H1 (cell line): ENCODE data around the gene HYAL4. TPM values are rescaled to one million over a fixed set of nuclear protein-coding genes. Genes with fewer than 3 reads are reported as not detected.

Source experiments
- CTCF ChIA-PET: fragments of 300-600 bp; sonication (Branson Sonifier 250); formaldehyde crosslinking; loops from one replicate; lab custom pipeline; 2021; ENCODE audit not compliant: partially characterized antibody; lab: Charles Lee
- POLR2A ChIA-PET: fragments of 300-600 bp; sonication (Branson Sonifier 250); formaldehyde crosslinking; loops from one replicate; lab custom pipeline; 2021; ENCODE audit warnings: inconsistent platforms; ENCODE audit not compliant: partially characterized antibody; lab: Charles Lee
- DNase-seq, 2 experiments: peaks; one replicate each; pipeline versions ENCODE4 v3.0.0 to v3.0.0-alpha.2; 2010 to 2022; ENCODE audit warnings: low spot score in 2 of 2, low read depth in 1 of 2, mixed read lengths in 1 of 2
- FAIRE-seq: peaks from 2 replicates; lab custom pipeline; 2011; peaks lifted over from hg19 to GRCh38; lab: Jason Lieb, UNC
- H2AFZ ChIP-seq: 2 replicates; pipeline ENCODE4 v1.8.1; 2012; ENCODE audit warnings: low read length, inconsistent platforms
- H2AK5ac ChIP-seq: 2 replicates; pipeline ENCODE4 v1.6.1; 2013; ENCODE audit warnings: low read depth, low read length
- H2BK120ac ChIP-seq: replicated peaks from 2 replicates; pipeline ENCODE3; 2013; ENCODE audit warnings: low read depth, low read length, inconsistent platforms
- H2BK12ac ChIP-seq: 2 replicates; pipeline ENCODE4 v1.6.1; 2013; ENCODE audit warnings: low read depth, low read length
- H2BK15ac ChIP-seq: 2 replicates; pipeline ENCODE4 v1.6.1; 2013; ENCODE audit warnings: low read length
- H2BK20ac ChIP-seq: 2 replicates; pipeline ENCODE4 v1.6.1; 2013; ENCODE audit warnings: low read length
- H2BK5ac ChIP-seq: 2 replicates; pipeline ENCODE4 v1.6.1; 2013; ENCODE audit warnings: low read depth, low read length
- H3K14ac ChIP-seq: 2 replicates; pipeline ENCODE4 v1.6.1; 2013; ENCODE audit warnings: inconsistent platforms; ENCODE audit not compliant: insufficient read length
- H3K18ac ChIP-seq: 2 replicates; pipeline ENCODE4 v1.6.1; 2013; ENCODE audit warnings: low read length; ENCODE audit errors: extremely low read depth
- H3K23ac ChIP-seq: 2 replicates; pipeline ENCODE4 v1.6.1; 2013; ENCODE audit warnings: inconsistent platforms; ENCODE audit not compliant: insufficient read length
- H3K23me2 ChIP-seq: 2 replicates; pipeline ENCODE4 v1.6.1; 2013; ENCODE audit warnings: low read depth, low read length
- H3K27ac ChIP-seq: 2 replicates; pipeline ENCODE4 v1.6.1; 2011; ENCODE audit warnings: low read depth, low read length, inconsistent platforms
- H3K27me3 ChIP-seq, 4 experiments: replicated peaks in 1 of 4; 1 replicate in 1 of 4; 2 replicates in 3 of 4; pipeline versions ENCODE4 v1.6.1 to v1.8.1; 2011 to 2013; ENCODE audit warnings: low read length in 3 of 4, mild to moderate bottlenecking in 3 of 4, inconsistent platforms in 2 of 4, mixed read lengths in 2 of 4, moderate library complexity in 1 of 4; ENCODE audit not compliant: control insufficient read depth in 3 of 4, insufficient read depth in 3 of 4; ENCODE audit errors: extremely low read depth in 1 of 4
- H3K36me3 ChIP-seq, 4 experiments: 2 replicates each; pipeline versions ENCODE4 v1.6.1 to v1.8.1; 2011 to 2013; ENCODE audit warnings: mild to moderate bottlenecking in 4 of 4, low read length in 3 of 4, moderate library complexity in 2 of 4, control low read depth in 1 of 4, inconsistent platforms in 1 of 4; ENCODE audit not compliant: insufficient read depth in 4 of 4, control insufficient read depth in 2 of 4
- H3K4ac ChIP-seq: replicated peaks from 2 replicates; pipeline ENCODE3; 2013; ENCODE audit warnings: low read length, low read depth, mixed read lengths, inconsistent platforms; ENCODE audit not compliant: insufficient read length
- H3K4me1 ChIP-seq, 4 experiments: replicated peaks in 1 of 4; 1 replicate in 1 of 4; 2 replicates in 3 of 4; pipeline versions ENCODE4 v1.6.1 to v1.8.1; 2011 to 2013; ENCODE audit warnings: low read length in 3 of 4, inconsistent platforms in 2 of 4, mixed read lengths in 1 of 4; ENCODE audit not compliant: insufficient read depth in 4 of 4, control insufficient read depth in 3 of 4
- H3K4me2 ChIP-seq, 2 experiments: 2 replicates each; pipeline versions ENCODE4 v1.6.1 to v1.8.1; 2011 to 2013; ENCODE audit warnings: low read depth in 2 of 2, low read length in 2 of 2, control low read depth in 1 of 2, inconsistent platforms in 1 of 2, mild to moderate bottlenecking in 1 of 2; ENCODE audit not compliant: insufficient read depth in 1 of 2
- H3K4me3 ChIP-seq, 4 experiments: fragments of 200-600, 300-600 bp in 1 of 4; sonication (generic), shearing (Covaris generic), sonication (Bioruptor Twin) in 1 of 4; 2 replicates each; pipeline versions ENCODE4 v1.5.1 to v1.8.1; 2011 to 2016; ENCODE audit warnings: low read length in 4 of 4, low read depth in 3 of 4, control low read depth in 2 of 4, inconsistent platforms in 2 of 4, mild to moderate bottlenecking in 2 of 4, mixed read lengths in 1 of 4, moderate library complexity in 1 of 4; ENCODE audit not compliant: insufficient read depth in 2 of 4; ENCODE audit errors: extremely low read depth in 1 of 4
- H3K56ac ChIP-seq: replicated peaks from 2 replicates; pipeline ENCODE3; 2013; ENCODE audit warnings: low read depth, mild to moderate bottlenecking, mixed read lengths, low read length, inconsistent platforms; ENCODE audit not compliant: insufficient read length
- H3K79me1 ChIP-seq: 2 replicates; pipeline ENCODE4 v1.6.1; 2013; ENCODE audit warnings: low read depth, low read length, control low read depth
- H3K79me2 ChIP-seq, 2 experiments: 2 replicates each; pipeline versions ENCODE4 v1.6.1 to v1.8.1; 2012 to 2013; ENCODE audit warnings: low read length in 2 of 2, mild to moderate bottlenecking in 2 of 2, inconsistent platforms in 1 of 2; ENCODE audit not compliant: insufficient read depth in 2 of 2, control insufficient read depth in 1 of 2
- H3K9ac ChIP-seq, 4 experiments: replicated peaks in 1 of 4; 1 replicate in 1 of 4; 2 replicates in 3 of 4; pipeline versions ENCODE4 v1.6.1 to v1.8.1; 2011 to 2013; ENCODE audit warnings: low read depth in 3 of 4, low read length in 3 of 4, control low read depth in 2 of 4, mild to moderate bottlenecking in 2 of 4, moderate library complexity in 2 of 4, inconsistent platforms in 1 of 4; ENCODE audit errors: extremely low read depth in 1 of 4
- H3K9me3 ChIP-seq, 2 experiments: 2 replicates each; pipeline versions ENCODE4 v1.6.1 to v1.8.1; 2012 to 2013; ENCODE audit warnings: mild to moderate bottlenecking in 2 of 2, moderate library complexity in 2 of 2, control low read depth in 1 of 2, inconsistent platforms in 1 of 2, low read depth in 1 of 2, low read length in 1 of 2, mixed read lengths in 1 of 2; ENCODE audit not compliant: insufficient read depth in 2 of 2
- H4K20me1 ChIP-seq, 2 experiments: replicated peaks in 1 of 2; 2 replicates each; pipeline versions ENCODE3 to v1.8.1; 2011 to 2013; ENCODE audit warnings: inconsistent platforms in 2 of 2, low read length in 2 of 2, mild to moderate bottlenecking in 1 of 2; ENCODE audit not compliant: insufficient read depth in 2 of 2, control insufficient read depth in 1 of 2
- H4K5ac ChIP-seq: 2 replicates; pipeline ENCODE4 v1.6.1; 2013; ENCODE audit warnings: low read length, low read depth, mixed read lengths, inconsistent platforms; ENCODE audit not compliant: insufficient read length
- H4K8ac ChIP-seq: 2 replicates; pipeline ENCODE4 v1.8.0; 2013; ENCODE audit warnings: mild to moderate bottlenecking, moderate library complexity, low read length, inconsistent platforms; ENCODE audit not compliant: insufficient read depth; ENCODE audit errors: extremely low read depth
- H4K91ac ChIP-seq: replicated peaks from 2 replicates; pipeline ENCODE3; 2013; ENCODE audit warnings: low read length, mixed read lengths, inconsistent platforms; ENCODE audit not compliant: insufficient read length
- BACH1 ChIP-seq: IDR thresholded peaks from 2 replicates; pipeline ENCODE4 v1.6.1; 2012; ENCODE audit warnings: low read length, improper control_type of control experiment
- BCL11A ChIP-seq, 2 experiments: IDR thresholded peaks; one replicate each; pipeline ENCODE4 v1.6.1; 2011; ENCODE audit warnings: low read depth in 2 of 2, low read length in 2 of 2, mild to moderate bottlenecking in 2 of 2
- BRCA1 ChIP-seq: IDR thresholded peaks from 2 replicates; pipeline ENCODE4 v1.6.1; 2012; ENCODE audit warnings: low read depth, low read length, improper control_type of control experiment
- CHD1 ChIP-seq: IDR thresholded peaks from 2 replicates; pipeline ENCODE4 v1.6.1; 2012; ENCODE audit warnings: low read depth, low read length, improper control_type of control experiment
- CREB1 ChIP-seq: IDR thresholded peaks from 2 replicates; pipeline ENCODE4 v1.6.1; 2012; ENCODE audit warnings: inconsistent platforms
- EP300 ChIP-seq, 2 experiments: IDR thresholded peaks; 1 replicate in 1 of 2; 2 replicates in 1 of 2; pipeline ENCODE4 v1.6.1; 2011 to 2012; ENCODE audit warnings: low read depth in 2 of 2, low read length in 2 of 2, mild to moderate bottlenecking in 2 of 2, borderline replicate concordance in 1 of 2, inconsistent platforms in 1 of 2, moderate library complexity in 1 of 2
- JUN ChIP-seq: IDR thresholded peaks from 2 replicates; pipeline ENCODE4 v1.6.1; 2011; ENCODE audit warnings: low read depth, mild to moderate bottlenecking, improper control_type of control experiment, low read length
- KDM5A ChIP-seq: fragments of 200-600 bp; IDR thresholded peaks from 2 replicates; pipeline ENCODE4 v1.7.1; 2012; ENCODE audit warnings: mild to moderate bottlenecking, low read length, inconsistent platforms, mixed read lengths
- SIN3A ChIP-seq, 2 experiments: IDR thresholded peaks in 1 of 2; conservative IDR thresholded peaks in 1 of 2; 2 replicates each; pipeline ENCODE4 v1.6.1; 2011 to 2012; ENCODE audit warnings: low read length in 2 of 2, improper control_type of control experiment in 1 of 2, low read depth in 1 of 2, mild to moderate bottlenecking in 1 of 2
- SIX5 ChIP-seq: IDR thresholded peaks from 2 replicates; pipeline ENCODE4 v1.6.1; 2011; ENCODE audit warnings: mild to moderate bottlenecking, low read depth, low read length
- SRF ChIP-seq: IDR thresholded peaks from 2 replicates; pipeline ENCODE4 v1.6.1; 2011; ENCODE audit warnings: mild to moderate bottlenecking, low read depth, low read length, moderate library complexity
- TAF1 ChIP-seq: IDR thresholded peaks from 2 replicates; pipeline ENCODE4 v1.6.1; 2011; ENCODE audit warnings: mild to moderate bottlenecking, low read depth, low read length
- ZNF274 ChIP-seq: IDR thresholded peaks from 2 replicates; pipeline ENCODE4 v1.7.0; 2012; ENCODE audit warnings: low read length, borderline replicate concordance; ENCODE audit errors: extremely low read depth
- WGBS, 2 experiments: shearing (Covaris generic) in 1 of 2; methylation state at CpG; one replicate each; pipeline versions ENCODE4 v1.1.6 to v1.1.7; 2013 to 2015; ENCODE audit warnings: low lambda C conversion rate in 2 of 2, mixed read lengths in 2 of 2, inconsistent platforms in 1 of 2, low coverage in 1 of 2, missing lambda C conversion rate in 1 of 2; ENCODE audit not compliant: insufficient replicate concordance in 2 of 2, insufficient coverage in 1 of 2, insufficient read length in 1 of 2; ENCODE audit errors: extremely low coverage in 1 of 2, missing lambda C conversion rate in 1 of 2; 5-methylcytosine and 5-hydroxymethylcytosine counted together
- polyA plus RNA-seq, 7 experiments: library from polyadenylated mRNA; depleted of rRNA in 3 of 7; stranded (reverse) in 5 of 7; unstranded in 2 of 7; fragments of >200 nt in 5 of 7; fragments of 200-250 nt in 2 of 7; gene quantifications; 1 replicate in 5 of 7; 2 replicates in 1 of 7; 4 replicates in 1 of 7; pipeline versions ENCODE4 v1.2.1 to v1.2.3, GENCODE V29; 2011 to 2013; ENCODE audit warnings: missing spikeins in 2 of 7, mixed read lengths in 2 of 7
- total RNA-seq: library from RNA; stranded (reverse); fragmentation: NEBNext Ultra II Directional; extraction: Animal tissue kit (Norgen Biotek cat#: 25700); gene quantifications from 2 replicates; pipeline ENCODE4 v1.2.1, GENCODE V29; 2021

HYAL4 gene
- total and polyA plus RNA-seq, 2 of the 8 experiments (the other 6 are each of a cell fraction or from before 2014, with no cell fraction given): not detected

DNA sequence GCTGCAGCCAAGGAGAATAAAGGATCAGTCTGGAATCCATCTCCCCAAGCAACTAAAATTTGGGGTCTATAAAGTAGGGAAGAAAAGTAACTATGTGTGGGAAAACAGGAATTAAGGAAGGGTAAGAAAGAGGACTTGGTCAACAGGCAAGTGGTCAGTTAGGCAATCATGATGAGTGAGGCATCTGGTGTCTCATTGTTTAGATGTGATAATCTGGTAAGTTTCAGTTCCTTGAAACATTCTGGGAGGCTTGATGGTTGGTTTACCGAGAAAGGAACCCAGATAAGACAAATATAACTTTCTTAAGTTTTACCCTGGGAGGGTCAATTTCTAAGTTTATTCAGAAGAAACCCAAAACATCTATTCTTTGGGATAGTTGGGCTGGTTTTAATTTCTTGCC lies 22.3 kb downstream of the HYAL4 start:
- Histone ChIP-seq H2BK20ac (no peak overlapping the region), H2AK5ac (no peak overlapping the region), H3K36me3 (no peaks in the 10 kb centered on the region), H3K9ac (no peak overlapping the region), H3K4ac (no peak overlapping the region), H3K27me3 (no peaks in the 10 kb centered on the region), H3K56ac (no peak overlapping the region), H3K18ac (no peak overlapping the region), H2BK5ac (no peak overlapping the region), H4K8ac (no peak overlapping the region), H3K79me1 (no peaks in the 10 kb centered on the region), H3K4me2 (no peak overlapping the region), H4K20me1 (no peaks in the 10 kb centered on the region), H3K9me3 (0 out of 4 replicates have a peak, but pooled peaks cover 3% of the 10 kb centered on the region in 2 experiments), H3K79me2 (no peaks in the 10 kb centered on the region), H4K91ac (no peak overlapping the region), H3K14ac (no peak overlapping the region), H3K23ac (no peak overlapping the region), H3K27ac (no peak overlapping the region), H2BK12ac (no peak overlapping the region), H3K4me1 (peaks cover 0 to 2% (median 1%) of the 10 kb centered on the region in 4 experiments; a peak in 1 of 7 replicates), H2BK120ac (no peak overlapping the region), H4K5ac (no peak overlapping the region), H2AFZ (no peak overlapping the region), H3K4me3 (no peak overlapping the region), H2BK15ac (no peak overlapping the region), H3K23me2 (no peaks in the 10 kb centered on the region)
- ChIA-PET POLR2A (no interaction called here), CTCF (interaction anchor here (1.8 to 4.1 kb wide), 3 partner anchors 9 to 74 kb away, joined by 8 to 64 read pairs (median 28); no protein-coding TSS in a partner anchor)
- DNase-seq (no peak), FAIRE-seq (no peak)
- WGBS, 2 experiments: 79% methylated on average over 1 of the region's 1 CpG; no CpG with 5 or more reads in 1 of the 2 experiments
- no peak for TF ChIP-seq SRF
- TF ChIP-seq BACH1: no peak
- no peak for TF ChIP-seq CREB1
- TF ChIP-seq KDM5A: no peak
- TF ChIP-seq SIN3A (conservative IDR thresholded peaks at IDR 0.05 in 1 of 2, IDR thresholded peaks at IDR 0.05 in 1 of 2; ENCODE audit: low read depth in 1 of 2, low read length in 2 of 2): no peak
- TF ChIP-seq CHD1: no peak
- TF ChIP-seq BRCA1: no peak
- no peak for TF ChIP-seq EP300 (IDR thresholded peaks at IDR 0.05; ENCODE audit: borderline replicate concordance in 1 of 2, low read depth in 2 of 2, low read length in 2 of 2)
- TF ChIP-seq JUN: no peak
- no peak for TF ChIP-seq SIX5
- TF ChIP-seq TAF1: no peak
- TF ChIP-seq ZNF274: no peak
- no peak for TF ChIP-seq BCL11A (IDR thresholded peaks at IDR 0.05; ENCODE audit: low read depth in 2 of 2, low read length in 2 of 2)
